ENCODE measurements around the gene OTUD3. TPM values are rescaled to one million over a fixed set of nuclear protein-coding genes. Genes with fewer than 3 reads are reported as not detected.

OTUD3 gene
- total RNA-seq, 4 donors from 2014 or later = 4.4 to 7.6 (median 5.3) TPM

DNA sequence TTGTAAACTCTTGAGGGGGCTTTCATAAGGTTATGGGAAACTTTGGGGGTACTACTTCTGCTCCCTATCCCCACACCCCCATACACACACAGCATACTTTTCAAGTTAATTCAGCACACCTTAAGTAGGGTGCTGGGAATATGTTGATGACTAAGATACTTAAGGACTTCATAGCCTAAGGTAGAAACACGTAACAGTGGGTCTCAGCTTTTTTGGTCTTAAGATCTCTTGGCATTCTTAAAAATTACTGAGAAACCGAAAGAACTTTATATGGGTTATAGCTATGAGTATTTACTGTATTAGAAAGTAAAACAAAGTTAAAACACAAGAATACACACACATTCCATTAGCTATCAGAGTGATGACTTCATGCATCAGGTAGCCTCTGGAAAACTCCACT, 2.1 kb downstream of the OTUD3 start:
- DNase-seq (ENCODE audit: low spot score) = no peak
- TF ChIP-seq CTCF (IDR thresholded peaks at IDR 0.05) = no peak
- no peak for ATAC-seq (ENCODE audit: low FRiP score)

DNA sequence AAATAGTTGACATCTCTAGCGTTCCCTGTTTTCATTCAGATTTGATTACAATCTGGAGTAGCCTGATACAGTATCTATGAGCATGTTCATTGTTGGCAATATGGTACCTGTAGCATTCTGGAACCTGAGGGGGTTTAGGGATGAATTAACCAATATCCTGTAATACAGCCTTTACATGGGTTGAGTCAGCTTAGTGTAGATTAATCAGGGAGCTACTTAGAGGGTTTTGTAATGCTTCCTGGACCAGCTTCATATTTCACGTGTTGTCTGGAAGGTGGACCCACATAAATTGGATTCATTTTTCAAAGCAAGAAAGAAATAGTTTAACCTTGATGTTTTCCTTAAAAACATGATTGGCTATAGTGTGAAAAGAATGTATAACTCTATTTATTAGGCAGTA, 3.6 kb downstream of the OTUD3 start:
- ATAC-seq (ENCODE audit: low FRiP score) (no peak), DNase-seq (ENCODE audit: low spot score) (no peak)
- TF ChIP-seq CTCF (IDR thresholded peaks at IDR 0.05) = no peak

DNA sequence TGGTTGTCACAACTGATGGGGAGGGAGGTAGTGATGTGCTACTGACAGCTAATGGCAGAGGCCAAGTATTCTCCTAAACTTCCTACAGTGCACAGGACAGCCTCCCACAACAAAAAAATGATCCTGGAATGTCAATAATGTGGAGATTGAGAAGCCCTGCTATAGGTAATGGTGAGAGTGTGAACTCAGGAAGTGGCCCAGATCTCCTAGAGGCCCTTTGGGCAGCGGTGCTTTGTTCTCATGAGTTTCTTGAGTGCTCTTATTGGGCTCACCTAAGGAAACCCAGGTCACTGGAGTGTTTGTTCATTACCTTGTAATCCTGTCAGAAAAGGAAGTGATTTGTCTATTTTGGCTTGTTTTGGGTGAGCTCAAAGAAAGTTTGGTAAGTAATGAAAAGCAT, 5.9 kb downstream of the OTUD3 start:
- no peak for TF ChIP-seq CTCF (IDR thresholded peaks at IDR 0.05)
- ATAC-seq (ENCODE audit: low FRiP score) (no peak), DNase-seq (ENCODE audit: low spot score) (no peak)

DNA sequence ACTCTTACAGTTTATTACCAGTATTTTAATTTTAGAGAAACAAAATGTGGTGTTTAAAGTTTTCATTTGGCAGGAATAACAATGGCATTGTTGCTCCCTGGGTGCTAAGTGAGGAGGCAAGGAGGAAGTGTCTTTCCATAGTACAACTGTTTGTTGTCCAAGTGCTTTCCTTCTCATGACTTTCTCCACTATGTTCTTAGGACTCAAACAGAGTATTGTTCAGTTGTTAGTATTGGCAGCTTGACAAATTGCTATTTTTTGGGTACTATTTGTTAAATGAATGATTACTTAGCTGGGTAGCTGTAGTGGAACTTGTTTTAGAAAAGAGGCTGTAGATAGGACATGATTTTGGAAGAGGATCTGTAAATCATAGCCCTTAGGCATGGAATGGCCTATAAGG, 7.5 kb downstream of the OTUD3 start:
- ATAC-seq (ENCODE audit: low FRiP score) = no peak
- no peak for TF ChIP-seq CTCF (IDR thresholded peaks at IDR 0.05)
- DNase-seq (ENCODE audit: low spot score) = no peak

- DNase-seq (ENCODE audit: low spot score) (no peak), ATAC-seq (ENCODE audit: low FRiP score) (no peak)
- TF ChIP-seq CTCF (IDR thresholded peaks at IDR 0.05) = no peak
These were observed 9.9 kb downstream of the OTUD3 start for GRCh38 chr1:19892129-19892528.

DNA sequence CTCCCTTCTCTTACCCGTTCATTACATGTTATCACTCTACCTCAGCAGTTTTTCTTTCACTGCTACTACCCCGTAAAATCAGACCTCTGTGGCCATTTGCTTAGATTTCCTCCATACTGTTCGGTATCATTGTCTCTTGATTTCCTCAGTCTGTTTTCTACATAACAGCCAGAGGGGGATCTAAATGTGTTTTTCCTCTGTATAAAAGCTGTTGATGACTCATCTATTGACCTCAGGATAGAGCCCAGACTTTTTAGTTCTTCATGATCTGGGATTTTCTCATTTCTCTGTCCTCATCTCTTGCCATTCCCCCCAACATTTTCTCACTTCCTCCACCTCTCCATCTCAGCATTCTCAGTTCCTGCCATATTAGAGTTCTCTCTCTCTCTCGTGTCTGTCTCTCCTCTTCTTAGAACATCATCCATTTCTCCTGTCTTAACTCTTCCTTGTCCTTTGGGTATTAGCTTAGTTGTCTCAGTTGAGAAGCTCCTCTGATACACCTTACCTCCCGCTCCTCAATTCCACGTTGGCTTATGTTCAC, 10.5 kb downstream of the OTUD3 start:
- DNase-seq (ENCODE audit: low spot score) = no peak
- ATAC-seq (ENCODE audit: low FRiP score) = no peak
- TF ChIP-seq CTCF (IDR thresholded peaks at IDR 0.05) = no peak

DNA sequence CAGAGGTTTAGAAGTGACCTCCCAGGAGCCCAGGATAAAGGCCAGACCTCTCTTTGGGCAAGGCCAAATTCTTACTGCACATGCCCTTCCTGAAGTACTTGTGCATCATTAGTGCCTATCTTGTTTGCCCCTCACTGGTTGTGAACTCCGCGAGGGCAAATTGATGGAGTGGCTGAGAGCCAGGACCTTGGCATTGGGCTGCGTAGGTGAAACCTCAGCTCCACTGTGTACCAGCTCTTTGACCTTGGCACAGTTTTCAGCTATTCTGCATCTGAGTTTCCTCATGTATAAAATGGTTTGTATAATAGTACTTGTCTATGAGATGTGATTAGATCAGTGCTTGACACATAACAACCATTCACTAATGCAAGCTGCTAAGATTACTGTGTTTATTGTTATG, 11.5 kb downstream of the OTUD3 start:
- no peak for TF ChIP-seq CTCF (IDR thresholded peaks at IDR 0.05)
- ATAC-seq (ENCODE audit: low FRiP score) (no peak), DNase-seq (ENCODE audit: low spot score) (no peak)

Measured in omental fat pad (tissue), 4 donors.